ENCODE data around the gene ISM1.

The ISM1 gene
- total RNA-seq = 0.41 to 0.48 reads per million in 2 donors

DNA sequence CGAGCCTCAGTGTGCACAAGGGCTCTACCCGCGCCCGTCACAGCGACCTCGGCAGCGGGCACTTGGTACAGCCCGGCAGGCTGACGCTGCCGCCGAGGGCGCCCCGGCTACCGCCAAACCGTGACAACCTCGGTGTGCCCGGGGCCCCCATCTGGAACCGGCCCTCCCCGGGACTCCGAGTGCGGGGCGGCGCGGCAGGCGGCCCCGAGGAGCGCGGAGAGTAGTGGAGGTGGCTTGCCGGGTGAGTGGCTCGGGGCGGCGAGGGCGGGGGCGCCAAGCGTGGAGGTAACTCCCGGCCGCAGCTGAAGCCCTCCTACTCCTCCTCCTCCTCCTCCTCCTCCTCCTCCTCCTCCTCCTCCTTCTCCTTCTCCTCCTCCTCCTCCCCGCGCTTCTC is at the start of gene ISM1:
TSS of gene ISM1 (plus strand) at position 371 of the 394 bp plus-strand sequence. CDS start 503 bp downstream, outside the sequence.
- DNase-seq = no peak

DNA sequence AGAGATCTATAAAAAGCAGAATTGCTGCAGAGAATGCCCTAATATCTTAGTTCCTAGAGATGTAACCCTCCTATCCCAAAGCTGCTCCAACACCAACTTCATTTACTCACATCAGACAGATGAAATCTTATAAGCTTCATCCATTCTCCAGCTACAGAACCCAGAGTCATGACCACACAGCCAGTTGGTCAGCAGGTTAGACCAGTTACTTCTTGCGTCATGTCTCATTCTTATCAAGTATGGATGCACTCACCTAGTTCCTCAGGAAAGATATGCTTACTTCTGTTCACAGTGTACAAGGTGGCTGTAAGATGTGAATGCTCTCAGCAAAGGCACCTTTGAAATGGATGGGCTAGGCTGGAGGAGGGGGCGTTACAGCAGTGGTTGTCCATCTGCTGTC is 47.9 kb upstream of the ISM1 start:
- DNase-seq = no peak

GRCh38 chr20:13174402-13174801 is 46.7 kb upstream of the ISM1 start:
- DNase-seq = no peak

- no peak for DNase-seq
These were observed 39.8 kb upstream of the ISM1 start for GRCh38 chr20:13180986-13181889.

GRCh38 chr20:13183005-13183404 is 38.1 kb upstream of the ISM1 start:
- DNase-seq = no peak

GRCh38 chr20:13186043-13186774 is 34.9 kb upstream of the ISM1 start:
- no peak for DNase-seq

DNA sequence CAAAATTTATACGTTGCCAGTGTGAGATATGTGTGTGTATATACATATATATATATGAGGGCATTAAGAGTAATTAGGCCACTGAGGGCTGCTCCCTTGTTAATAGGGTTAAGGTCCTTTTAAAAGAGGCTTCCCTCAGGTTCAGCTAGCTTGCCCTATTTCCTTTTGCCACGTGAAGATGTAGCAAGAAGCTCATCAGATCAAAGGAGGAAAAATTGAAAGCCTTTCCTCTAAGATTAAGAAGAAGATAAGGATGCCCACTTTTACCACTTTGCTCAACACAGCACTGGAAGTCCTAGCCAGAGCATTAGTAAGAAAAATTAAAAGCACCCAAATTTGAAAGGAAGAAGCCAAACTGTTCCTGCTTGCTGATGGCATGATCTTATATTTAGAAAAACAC is 33.2 kb upstream of the ISM1 start:
- no peak for DNase-seq

DNA sequence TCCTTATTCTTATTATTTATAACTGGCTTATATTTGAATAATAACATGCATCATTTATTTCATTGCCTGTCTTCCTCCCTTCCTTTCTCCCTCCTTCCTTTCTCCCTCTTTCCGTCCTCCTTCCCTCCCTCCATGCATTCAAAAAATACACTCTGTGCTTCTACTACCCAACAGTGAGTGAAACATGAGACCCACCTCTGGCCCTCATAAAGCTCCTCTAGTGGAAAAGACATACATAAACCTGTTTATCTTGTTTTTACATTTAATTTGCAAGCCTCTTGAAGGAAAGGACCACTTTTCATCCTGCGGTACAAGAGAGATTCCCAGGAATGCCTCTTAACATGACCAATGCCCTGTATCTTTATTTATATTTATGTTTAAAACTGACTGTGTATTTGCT is 21.8 kb upstream of the ISM1 start:
- no peak for DNase-seq

- no peak for DNase-seq
These were observed 20.1 kb upstream of the ISM1 start for GRCh38 chr20:13200767-13201500.

GRCh38 chr20:13202565-13202964 is 18.5 kb upstream of the ISM1 start:
- DNase-seq = no peak

- DNase-seq = no peak
These were observed 15.6 kb upstream of the ISM1 start for GRCh38 chr20:13205425-13205824.

GRCh38 chr20:13205848-13206434 is 15.1 kb upstream of the ISM1 start:
- DNase-seq = no peak

GRCh38 chr20:13207016-13207415 is 14.1 kb upstream of the ISM1 start:
- DNase-seq = no peak

DNA sequence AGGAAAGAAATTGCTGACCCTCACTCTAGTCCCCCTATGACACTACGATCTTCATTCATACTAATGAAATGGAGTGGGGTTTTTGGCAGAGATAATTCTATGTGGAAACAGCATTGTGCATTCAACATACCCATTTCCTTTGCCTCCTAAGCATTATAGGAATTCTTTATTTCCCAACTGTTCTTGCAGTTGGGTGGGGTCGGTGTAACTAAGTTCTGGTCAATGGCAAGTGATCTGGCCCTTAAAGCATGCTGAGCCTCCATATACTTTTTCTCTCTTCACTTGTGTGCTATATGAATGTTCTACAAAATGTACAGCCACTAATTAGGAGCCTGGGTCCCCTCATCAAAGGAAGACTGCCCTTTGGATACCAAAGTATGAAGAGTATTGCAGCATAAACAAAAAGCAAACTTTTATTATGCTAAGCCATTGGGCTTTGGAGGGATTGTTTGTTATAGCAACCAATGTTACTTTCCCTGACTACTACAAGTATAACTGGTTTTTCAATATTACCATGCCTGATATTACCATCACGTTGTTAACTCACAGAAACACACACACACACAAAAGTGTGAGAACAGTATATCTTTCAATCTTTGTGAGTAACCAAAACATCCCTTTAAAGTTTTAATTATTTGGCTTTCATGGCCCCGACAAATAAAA is 9.0 kb upstream of the ISM1 start:
- no peak for DNase-seq

GRCh38 chr20:13212750-13213149 is 8.3 kb upstream of the ISM1 start:
- DNase-seq = no peak

DNA sequence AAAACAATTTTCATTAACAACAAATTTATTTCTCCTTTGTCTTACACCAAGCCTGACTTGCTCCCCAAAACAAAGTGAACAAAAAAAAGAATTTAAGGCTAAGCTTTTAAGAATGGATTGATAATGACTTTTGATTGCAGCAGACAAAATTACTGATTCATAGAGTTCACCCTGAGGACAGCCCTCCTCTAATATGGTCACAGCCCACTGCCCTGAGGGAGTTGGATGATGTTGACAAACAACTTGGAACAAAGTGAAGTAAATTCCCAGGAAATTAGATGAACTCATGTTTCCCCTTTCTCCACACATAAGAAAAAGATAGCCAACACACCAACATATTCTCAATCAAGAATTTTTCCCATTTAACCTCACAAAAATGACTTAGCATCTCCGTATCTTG is 7.7 kb upstream of the ISM1 start:
- DNase-seq = no peak

DNA sequence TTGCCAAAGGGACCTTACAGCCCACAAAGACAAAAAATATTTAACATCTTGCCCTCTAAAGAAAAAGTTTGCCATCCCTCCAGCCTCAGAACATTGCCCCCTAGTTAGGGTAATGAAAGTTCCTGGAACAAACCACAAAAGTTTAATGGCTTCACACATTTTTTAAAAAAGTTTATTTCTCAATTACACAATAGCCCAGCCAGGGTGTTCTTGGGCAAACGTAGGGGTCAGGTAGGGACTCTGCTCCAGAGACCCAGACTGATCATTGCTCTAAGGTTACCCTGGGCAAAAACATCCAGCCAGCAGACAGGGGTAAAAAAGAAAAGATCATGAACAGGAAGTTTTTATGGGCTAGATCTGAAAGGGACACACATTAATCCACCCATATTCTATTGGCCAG is 4.5 kb upstream of the ISM1 start:
- DNase-seq = no peak

- DNase-seq = no peak
These were observed 1.5 kb upstream of the ISM1 start for GRCh38 chr20:13219327-13220193.

DNA sequence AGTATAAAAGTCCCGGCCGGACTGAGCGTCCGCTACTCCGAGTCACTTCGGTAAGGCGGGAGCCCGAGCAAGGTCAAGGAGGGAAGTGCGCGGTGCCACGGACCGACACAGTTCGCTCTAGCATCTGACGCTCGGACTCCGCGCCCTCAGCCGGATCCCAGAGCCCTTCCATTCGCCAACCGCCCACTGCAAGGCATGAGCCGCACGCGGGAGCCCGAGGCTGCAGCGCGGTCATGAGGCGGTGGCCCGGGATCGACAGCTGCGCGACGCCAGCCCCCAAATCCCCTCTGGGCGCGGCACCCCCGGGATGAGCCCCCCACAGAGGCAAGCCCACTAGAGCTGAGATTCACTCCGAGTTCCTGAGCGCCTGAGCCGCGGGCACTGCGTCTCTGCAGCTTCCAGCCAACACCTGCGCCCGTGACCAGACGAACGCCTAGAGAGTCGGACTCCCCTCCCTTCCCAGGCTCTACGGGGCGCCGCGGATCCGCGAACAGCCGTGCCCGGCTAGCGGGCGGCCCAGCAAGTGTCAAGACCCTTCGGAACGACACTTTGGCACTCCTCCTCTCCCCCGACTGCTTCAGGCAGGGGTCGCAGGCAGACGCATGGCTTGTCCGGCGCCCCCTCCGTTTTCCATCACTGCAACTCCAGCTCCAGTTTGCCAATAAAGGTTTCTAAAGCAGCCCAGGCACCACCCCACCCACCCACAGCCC is 725 bp upstream of the ISM1 start:
- no peak for DNase-seq

DNA sequence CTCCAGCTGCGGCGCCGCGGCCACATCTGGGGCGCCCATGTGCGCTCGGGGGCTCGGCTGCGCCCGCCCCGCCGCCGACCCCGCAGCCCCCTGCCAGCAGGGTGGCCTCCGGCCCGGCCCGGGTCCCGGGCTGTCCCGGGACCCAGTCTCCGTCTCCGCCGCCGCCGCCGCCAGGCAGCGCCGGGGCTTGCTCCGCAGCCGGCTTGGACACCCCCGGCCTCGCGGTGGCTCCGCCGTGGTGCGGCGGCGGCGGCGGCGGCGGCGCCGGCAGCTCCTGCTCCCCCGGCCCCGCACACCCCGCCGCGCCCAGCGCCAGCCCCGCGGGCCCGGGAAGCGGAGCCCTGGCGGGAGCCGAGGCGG is 219 bp downstream of the ISM1 start:
- no peak for DNase-seq
